ENCODE measurements around the gene SEC11A. TPM values are rescaled to one million over a fixed set of nuclear protein-coding genes. Genes with fewer than 3 reads are reported as not detected.

The SEC11A gene
- total RNA-seq, 1 donor, result 202 TPM

GRCh38 chr15:84702961-84703482 lies 12.9 kb downstream of the SEC11A start:
- no peak for DNase-seq (ENCODE audit: insufficient read length, low spot score, missing footprints)
- TF ChIP-seq CTCF (IDR thresholded peaks at IDR 0.05; ENCODE audit: extremely low read depth, low read depth, low read length), result no peak
- Histone ChIP-seq H4K20me1 (ENCODE audit: insufficient read depth, low read length) (peaks cover 44% of the 10 kb centered on the region), H3K4me1 (ENCODE audit: insufficient read depth, low read length) (peaks cover 3% of the 10 kb centered on the region), H2AFZ (ENCODE audit: low read length) (no peak overlapping the region), H3K27ac (ENCODE audit: low read depth, low read length) (no peak overlapping the region), H3K79me2 (ENCODE audit: insufficient read depth, low read length) (peaks cover 98% of the 10 kb centered on the region), H3K36me3 (ENCODE audit: insufficient read depth, low read length) (no peaks in the 10 kb centered on the region), H3K27me3 (ENCODE audit: insufficient read depth, low read length) (no peaks in the 10 kb centered on the region), H3K9me3 (ENCODE audit: low read depth, low read length) (no peaks in the 10 kb centered on the region), H3K4me2 (ENCODE audit: insufficient read depth, low read length) (no peak overlapping the region), H3K4me3 (ENCODE audit: insufficient read depth, low read length) (no peak overlapping the region)

GRCh38 chr15:84699538-84700191 lies 16.3 kb downstream of the SEC11A start:
- H3K79me2 ChIP-seq (ENCODE audit: insufficient read depth, low read length), result peaks cover 96% of the 10 kb centered on the region
- H3K4me2 ChIP-seq (ENCODE audit: insufficient read depth, low read length), result no peak overlapping the region
- H3K9me3 ChIP-seq (ENCODE audit: low read depth, low read length), result no peaks in the 10 kb centered on the region
- H4K20me1 ChIP-seq (ENCODE audit: insufficient read depth, low read length), result peaks cover 27% of the 10 kb centered on the region
- no peaks in the 10 kb centered on the region for H3K36me3 ChIP-seq (ENCODE audit: insufficient read depth, low read length)
- H3K4me3 ChIP-seq (ENCODE audit: insufficient read depth, low read length), result no peak overlapping the region
- no peak overlapping the region for H3K27ac ChIP-seq (ENCODE audit: low read depth, low read length)
- no peaks in the 10 kb centered on the region for H3K27me3 ChIP-seq (ENCODE audit: insufficient read depth, low read length)
- DNase-seq (ENCODE audit: insufficient read length, low spot score, missing footprints), result peak; percentile 14
- TF ChIP-seq CTCF (IDR thresholded peaks at IDR 0.05; ENCODE audit: extremely low read depth, low read depth, low read length), result no peak
- H3K4me1 ChIP-seq (ENCODE audit: insufficient read depth, low read length), result no peaks in the 10 kb centered on the region
- H2AFZ ChIP-seq (ENCODE audit: low read length), result no peak overlapping the region

GRCh38 chr15:84697236-84697990 lies 18.5 kb downstream of the SEC11A start:
- Histone ChIP-seq H3K36me3 (ENCODE audit: insufficient read depth, low read length) (no peaks in the 10 kb centered on the region), H4K20me1 (ENCODE audit: insufficient read depth, low read length) (peaks cover 7% of the 10 kb centered on the region), H3K4me2 (ENCODE audit: insufficient read depth, low read length) (no peak overlapping the region), H3K27me3 (ENCODE audit: insufficient read depth, low read length) (no peaks in the 10 kb centered on the region), H3K79me2 (ENCODE audit: insufficient read depth, low read length) (peaks cover 96% of the 10 kb centered on the region), H3K4me1 (ENCODE audit: insufficient read depth, low read length) (no peaks in the 10 kb centered on the region), H2AFZ (ENCODE audit: low read length) (no peak overlapping the region), H3K4me3 (ENCODE audit: insufficient read depth, low read length) (no peak overlapping the region), H3K9me3 (ENCODE audit: low read depth, low read length) (no peaks in the 10 kb centered on the region), H3K27ac (ENCODE audit: low read depth, low read length) (no peak overlapping the region)
- TF ChIP-seq CTCF (IDR thresholded peaks at IDR 0.05; ENCODE audit: extremely low read depth, low read depth, low read length), result no peak
- DNase-seq (ENCODE audit: insufficient read length, low spot score, missing footprints), result no peak

GRCh38 chr15:84696757-84697156 lies 19.2 kb downstream of the SEC11A start:
- Histone ChIP-seq H3K4me3 (ENCODE audit: insufficient read depth, low read length) (no peak overlapping the region), H3K9me3 (ENCODE audit: low read depth, low read length) (no peaks in the 10 kb centered on the region), H3K4me1 (ENCODE audit: insufficient read depth, low read length) (no peaks in the 10 kb centered on the region), H3K4me2 (ENCODE audit: insufficient read depth, low read length) (no peak overlapping the region), H3K79me2 (ENCODE audit: insufficient read depth, low read length) (peaks cover 96% of the 10 kb centered on the region), H2AFZ (ENCODE audit: low read length) (no peak overlapping the region), H4K20me1 (ENCODE audit: insufficient read depth, low read length) (peaks cover 12% of the 10 kb centered on the region), H3K27ac (ENCODE audit: low read depth, low read length) (no peak overlapping the region), H3K36me3 (ENCODE audit: insufficient read depth, low read length) (no peaks in the 10 kb centered on the region), H3K27me3 (ENCODE audit: insufficient read depth, low read length) (no peaks in the 10 kb centered on the region)
- TF ChIP-seq CTCF (IDR thresholded peaks at IDR 0.05; ENCODE audit: extremely low read depth, low read depth, low read length), result no peak
- no peak for DNase-seq (ENCODE audit: insufficient read length, low spot score, missing footprints)

All from osteoblast (primary cell).